Stimulated activated CD4-positive, alpha-beta T cell treated with anti-CD3 and anti-CD28 coated beads, Interleukin-15, amount 100 ng/mL, for 1 hour (primary cell): Measurements from ENCODE around the gene PKN2.
"Not testable (repeated sequence)": the region's sequence is repeated elsewhere in the genome, so short reads cannot be mapped to it uniquely, and the experiment has no call there.

ENCODE experiments used
- DNase-seq, 2 donors: peaks; one replicate each; pipeline ENCODE4 v3.0.0-alpha.2; 2020; ENCODE audit warnings: low read depth in 1 of 2, low spot score in 1 of 2

The PKN2 gene

DNA sequence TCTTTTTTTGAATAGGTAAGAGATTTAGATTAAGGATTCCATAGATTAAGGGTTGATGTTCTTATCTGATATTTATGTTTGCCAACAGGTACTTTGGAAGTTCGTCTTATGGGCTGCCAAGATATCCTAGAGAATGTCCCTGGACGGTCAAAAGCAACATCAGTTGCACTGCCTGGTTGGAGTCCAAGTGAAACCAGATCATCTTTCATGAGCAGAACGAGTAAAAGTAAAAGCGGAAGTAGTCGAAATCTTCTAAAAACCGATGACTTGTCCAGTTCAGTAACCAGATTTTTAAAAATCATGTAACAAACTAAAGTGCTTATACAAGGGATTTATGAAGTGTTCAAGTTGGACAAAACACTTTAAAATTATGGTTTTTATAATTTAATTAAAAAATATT is 100.5 kb downstream of the PKN2 start:
- DNase-seq: no peak

- DNase-seq: no peak
Observed at GRCh38 chr1:88787023-88787903, 103.2 kb downstream of the PKN2 start.

DNA sequence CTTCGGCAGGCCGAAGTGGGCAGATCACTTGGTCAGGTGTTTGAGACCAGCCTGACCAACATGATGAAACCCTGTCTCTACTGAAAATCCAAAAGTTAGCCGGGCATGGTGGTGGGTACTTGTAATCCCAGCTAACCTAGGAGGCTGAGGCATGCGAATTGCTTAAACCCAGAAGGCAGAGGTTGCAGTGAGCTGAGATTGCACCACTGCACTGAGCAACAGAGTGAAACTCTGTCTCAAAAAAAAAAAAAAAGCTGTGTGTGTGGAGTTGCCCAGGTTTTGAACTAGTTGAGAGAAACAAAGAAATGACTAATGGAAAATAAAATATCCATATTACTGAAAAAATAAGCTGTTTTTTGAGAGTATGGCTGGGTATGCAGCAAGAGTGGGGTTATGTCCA is 107.1 kb downstream of the PKN2 start:
- no peak for DNase-seq

GRCh38 chr1:88799491-88799890 is 115.4 kb downstream of the PKN2 start:
- no peak for DNase-seq

GRCh38 chr1:88800382-88801051 is 116.4 kb downstream of the PKN2 start:
- DNase-seq: no peak

- DNase-seq: no peak
Observed at GRCh38 chr1:88801575-88802208, 117.6 kb downstream of the PKN2 start.

DNA sequence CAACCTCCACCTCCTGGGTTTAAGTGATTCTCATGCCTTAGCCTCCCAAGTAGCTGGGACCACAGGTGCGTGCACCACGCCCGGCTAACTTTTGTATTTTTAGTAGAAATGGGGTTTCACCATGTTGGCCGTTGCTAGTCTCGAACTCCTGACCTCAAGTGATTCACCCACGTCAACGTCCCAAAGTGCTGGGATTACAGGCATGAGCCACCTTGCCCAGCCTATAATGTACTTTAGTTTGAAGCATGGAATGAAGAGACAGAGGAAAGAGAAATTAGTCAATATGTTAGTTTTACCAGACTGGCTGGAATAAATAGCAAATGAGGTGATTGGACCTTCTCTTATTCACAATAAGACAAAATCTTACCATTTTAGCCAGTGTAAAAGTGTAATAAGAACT is 118.3 kb downstream of the PKN2 start:
- no peak for DNase-seq

DNA sequence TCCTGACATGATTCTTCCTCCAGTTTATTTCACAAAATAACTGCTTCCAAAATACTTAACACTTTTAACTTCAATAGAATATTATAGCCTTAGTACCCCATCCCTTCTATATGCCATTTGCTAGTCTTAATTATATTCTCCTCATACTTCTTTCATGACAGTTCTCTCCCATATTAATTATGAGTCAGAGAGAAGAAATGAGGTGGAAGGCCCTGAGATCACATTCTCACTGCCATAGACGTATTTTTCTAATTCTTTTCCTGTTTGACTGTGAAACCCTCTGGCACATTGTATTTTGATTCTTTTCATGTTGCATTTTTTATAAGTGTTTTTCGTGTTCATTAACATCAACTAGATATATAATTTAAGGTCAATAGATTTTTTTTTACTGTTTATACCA is 118.9 kb downstream of the PKN2 start:
- no peak for DNase-seq

- DNase-seq: no peak
Observed at GRCh38 chr1:88803444-88803843, 119.4 kb downstream of the PKN2 start.

DNA sequence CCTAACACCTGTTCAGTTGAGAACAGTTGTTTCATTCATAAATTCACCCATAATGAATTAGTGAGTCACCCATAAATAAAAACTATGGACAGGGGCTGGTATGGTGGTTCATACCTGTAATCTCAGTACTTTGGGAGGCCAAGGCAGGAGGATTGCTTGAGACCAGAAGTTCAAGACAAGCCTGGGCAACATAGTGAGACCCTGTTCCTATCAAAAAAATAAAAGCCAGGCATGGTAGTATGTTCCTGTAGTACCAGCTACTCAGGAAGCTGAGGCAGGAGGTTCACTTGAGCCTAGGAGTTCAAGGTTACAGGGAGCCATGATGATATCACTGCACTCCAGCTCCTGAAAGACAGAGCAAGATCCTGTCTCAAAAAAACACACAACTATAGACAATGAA is 128.3 kb downstream of the PKN2 start:
- no peak for DNase-seq

GRCh38 chr1:88813471-88813870 is 129.4 kb downstream of the PKN2 start:
- no peak for DNase-seq

- DNase-seq: not testable (repeated sequence)
Observed at GRCh38 chr1:88819642-88820041, 135.6 kb downstream of the PKN2 start.

GRCh38 chr1:88825721-88826120 is 141.6 kb downstream of the PKN2 start:
- no peak for DNase-seq

GRCh38 chr1:88847643-88848042 is 163.6 kb downstream of the PKN2 start:
- no peak for DNase-seq

GRCh38 chr1:88851303-88852063 is 167.4 kb downstream of the PKN2 start:
- DNase-seq: no peak

DNA sequence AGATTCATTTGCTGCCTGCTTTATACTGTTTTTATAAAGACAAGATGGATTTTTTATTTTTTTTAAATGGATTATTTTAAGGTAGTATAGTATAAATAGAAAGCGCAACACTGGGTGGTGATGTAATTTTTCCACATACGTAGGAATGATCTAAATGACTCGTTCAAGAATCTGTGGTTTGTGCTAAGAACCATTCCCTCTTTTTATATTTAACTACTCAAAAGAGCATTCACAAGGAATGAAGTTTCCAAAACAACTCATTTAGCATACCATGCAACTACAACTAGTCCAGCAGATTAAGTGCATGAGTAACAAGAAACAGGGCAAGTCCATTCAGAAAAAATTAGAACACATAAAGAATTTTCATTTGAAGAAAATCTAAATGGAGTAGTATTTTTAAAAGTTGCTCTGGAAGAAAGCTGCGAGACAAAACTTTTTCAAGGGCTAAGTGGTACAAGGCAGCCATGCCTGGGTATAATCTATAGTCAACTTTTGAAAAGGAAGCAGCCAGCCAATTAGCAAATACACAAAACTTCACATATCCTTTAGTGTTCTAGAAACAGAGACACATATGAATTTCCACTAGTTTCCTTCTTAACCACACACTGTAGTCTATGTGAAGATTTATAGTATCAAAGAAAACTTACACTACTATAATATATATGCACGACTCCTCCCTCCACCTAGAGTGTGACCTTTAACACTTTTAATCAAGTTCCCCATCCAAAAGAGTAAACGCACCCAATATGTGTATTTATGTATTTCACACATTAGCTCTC is 183.9 kb downstream of the PKN2 start:
- DNase-seq: no peak

DNA sequence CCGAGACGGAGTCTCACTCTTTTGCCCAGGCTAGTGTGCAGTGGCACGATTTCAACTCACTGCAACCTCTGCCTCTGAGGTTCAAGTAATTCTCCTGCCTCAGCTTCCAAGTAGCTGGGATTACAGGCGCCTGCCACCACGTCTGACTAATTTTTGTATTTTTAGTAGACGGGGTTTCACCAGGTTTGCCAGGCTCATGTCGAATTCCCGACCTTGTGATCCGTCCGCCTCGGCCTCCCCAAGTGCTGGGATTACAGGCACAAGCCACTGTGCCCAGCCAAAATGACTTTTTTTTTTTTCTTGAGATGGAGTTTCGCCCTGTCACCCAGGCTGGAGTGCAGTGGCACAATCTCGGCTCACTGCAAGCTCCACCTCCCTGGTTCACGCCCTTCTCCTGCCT is 185.6 kb downstream of the PKN2 start:
- DNase-seq: not testable (repeated sequence)

GRCh38 chr1:88873737-88874349 is 189.8 kb downstream of the PKN2 start:
- DNase-seq: no peak

DNA sequence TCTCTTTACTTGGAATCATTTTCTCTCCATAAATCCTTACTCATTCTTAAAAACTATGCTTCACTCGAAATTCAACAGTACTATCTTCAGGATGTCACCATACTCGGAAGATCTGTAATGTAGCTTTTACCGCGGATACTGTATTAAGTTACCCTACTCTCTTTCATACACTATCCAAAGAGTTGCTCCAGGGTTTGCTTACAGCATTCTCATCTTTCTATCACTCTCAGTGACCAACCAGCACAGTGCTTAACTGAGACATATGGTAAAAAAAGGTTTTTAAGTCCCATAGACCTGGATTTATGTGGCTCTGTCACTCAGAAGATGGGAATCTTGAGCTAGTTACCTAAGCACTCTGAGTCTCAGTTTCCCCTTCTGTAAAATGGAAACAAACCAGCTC is 191.5 kb downstream of the PKN2 start:
- no peak for DNase-seq
